HepG2 (cell line): ENCODE measurements around the gene ADAMTS13. TPM values are rescaled to one million over a fixed set of nuclear protein-coding genes. Genes with fewer than 3 reads are reported as not detected.

Source experiments
- ATAC-seq: fragments of 200-7000 bp; cut with Tn5 transposase; 3 replicates; pipeline ENCODE4 v1.9.1; 2020; ENCODE audit warnings: mild to moderate bottlenecking, moderate library complexity
- BruUV-seq: library from RNA; stranded (reverse); fragments of 400-500 nt; replicated peaks from 2 replicates; lab custom pipeline; 2021; lab: Mats Ljungman, UMichigan
- CTCF ChIA-PET: fragments of 300-600 bp; formaldehyde crosslinking; extraction: SDS; loops from one replicate; lab custom pipeline; 2021; ENCODE audit warnings: low total read pairs, inconsistent platforms, low intra/inter-chr PET ratio; lab: Yijun Ruan, JAX
- POLR2A ChIA-PET: fragments of 350-600 bp; sonication (Branson Sonifier 250); formaldehyde crosslinking; loops from one replicate; lab custom pipeline; 2020; ENCODE audit warnings: antibody characterized with exemption, inconsistent platforms; lab: Yijun Ruan, JAX
- DNase-seq: peaks from one replicate; pipeline ENCODE4 v3.0.0-alpha.2; 2015; ENCODE audit warnings: low spot score
- FAIRE-seq: peaks from 3 replicates; lab custom pipeline; 2011; peaks lifted over from hg19 to GRCh38; lab: Jason Lieb, UNC
- H2AFZ ChIP-seq: one replicate; pipeline ENCODE4 v1.6.1; 2011; ENCODE audit warnings: low read length, inconsistent platforms
- H3K27ac ChIP-seq: fragments of 300-600 bp; 3 replicates; pipeline ENCODE4 v1.8.0; 2011; ENCODE audit warnings: mixed run types, mild to moderate bottlenecking, mixed read lengths, low read length, inconsistent platforms; ENCODE audit not compliant: insufficient read depth; ENCODE audit errors: extremely low read length
- H3K27me3 ChIP-seq, 2 experiments: fragments of 200-600 bp in 1 of 2; 2 replicates in 1 of 2; 3 replicates in 1 of 2; pipeline versions ENCODE4 v1.6.0 to v1.8.0; 2011; ENCODE audit warnings: low read length in 2 of 2, mild to moderate bottlenecking in 2 of 2, moderate library complexity in 2 of 2, inconsistent platforms in 1 of 2; ENCODE audit not compliant: insufficient read depth in 2 of 2, control insufficient read depth in 1 of 2
- H3K36me3 ChIP-seq, 2 experiments: fragments of 200-600 bp in 1 of 2; replicated peaks in 1 of 2; 2 replicates in 1 of 2; 3 replicates in 1 of 2; pipeline versions ENCODE4 v1.5.1 to v1.8.0; 2011; ENCODE audit warnings: low read length in 2 of 2, inconsistent platforms in 1 of 2; ENCODE audit not compliant: insufficient read depth in 2 of 2, control insufficient read depth in 1 of 2
- H3K4me1 ChIP-seq: 2 replicates; pipeline ENCODE4 v1.5.1; 2012; ENCODE audit warnings: low read length, inconsistent platforms; ENCODE audit not compliant: insufficient read depth
- H3K4me2 ChIP-seq: 2 replicates; pipeline ENCODE4 v1.6.0; 2011; ENCODE audit warnings: low read depth, low read length, inconsistent platforms
- H3K4me3 ChIP-seq, 3 experiments: fragments of 200-600 bp in 1 of 3; sonication (generic), shearing (Covaris generic) in 1 of 3; replicated peaks in 1 of 3; 2 replicates each; pipeline ENCODE4 v1.5.1; 2011 to 2016; ENCODE audit warnings: low read length in 3 of 3, inconsistent platforms in 2 of 3, low read depth in 2 of 3, mild to moderate bottlenecking in 2 of 3, control low read depth in 1 of 3, mixed read lengths in 1 of 3; ENCODE audit not compliant: insufficient read depth in 1 of 3
- H3K79me2 ChIP-seq: one replicate; pipeline ENCODE4 v1.6.1; 2011; ENCODE audit warnings: low read length, inconsistent platforms; ENCODE audit not compliant: insufficient read depth
- H3K9ac ChIP-seq: 2 replicates; pipeline ENCODE4 v1.6.0; 2011; ENCODE audit warnings: mild to moderate bottlenecking, low read depth, low read length, inconsistent platforms; ENCODE audit not compliant: insufficient read depth
- H3K9me3 ChIP-seq: 2 replicates; pipeline ENCODE4 v1.5.1; 2012; ENCODE audit warnings: mild to moderate bottlenecking, low read length
- H4K20me1 ChIP-seq: 2 replicates; pipeline ENCODE4 v1.6.0; 2011; ENCODE audit warnings: inconsistent platforms, mild to moderate bottlenecking, low read length, moderate library complexity; ENCODE audit not compliant: insufficient read depth
- HNF4A ChIP-seq: sonication (generic); formaldehyde crosslinking; IDR thresholded peaks from 2 replicates; pipeline ENCODE4 v1.4.0; 2020; ENCODE audit warnings: missing genetic modification reagents
- KIAA2018 ChIP-seq: sonication (generic); formaldehyde crosslinking; IDR thresholded peaks from 2 replicates; pipeline ENCODE4 v1.5.0; 2020; ENCODE audit warnings: mild to moderate bottlenecking, missing genetic modification reagents, borderline replicate concordance
- LCORL ChIP-seq, 2 experiments: fragments of 450-650 bp in 1 of 2; sonication (generic) in 1 of 2; formaldehyde crosslinking in 1 of 2; IDR thresholded peaks; 2 replicates each; pipeline versions ENCODE4 v1.5.0 to v1.6.1; 2017 to 2020; ENCODE audit warnings: antibody characterized with exemption in 1 of 2, missing genetic modification reagents in 1 of 2
- NR2C2 ChIP-seq: sonication (generic); formaldehyde crosslinking; IDR thresholded peaks from 2 replicates; pipeline ENCODE4 v1.4.0; 2020; ENCODE audit warnings: missing genetic modification reagents, mild to moderate bottlenecking, moderate library complexity, borderline replicate concordance
- SIN3B ChIP-seq: fragments of 150-350 bp; IDR thresholded peaks from 2 replicates; pipeline ENCODE4 v1.6.1; 2014; ENCODE audit warnings: low read length
- U2AF1 ChIP-seq: fragments of 200-400 bp; formaldehyde crosslinking; optimal IDR thresholded peaks from 2 replicates; pipeline ENCODE3; 2017; ENCODE audit warnings: mild to moderate bottlenecking, low read depth, low read length
- ZNF883 ChIP-seq: sonication (generic); formaldehyde crosslinking; IDR thresholded peaks from 2 replicates; pipeline ENCODE4 v1.5.1; 2020; ENCODE audit warnings: mild to moderate bottlenecking, missing genetic modification reagents; ENCODE audit errors: not compliant biosample characterization
- WGBS: methylation state at CpG from one replicate; pipeline ENCODE4 v1.1.6; 2017; ENCODE audit warnings: low lambda C conversion rate; 5-methylcytosine and 5-hydroxymethylcytosine counted together
- in situ Hi-C: cut with HindIII; loops from 2 replicates; pipeline ENCODE4 v1.10.0; 2017; ENCODE audit warnings: low pct_unique_long_range_greater_than_20kb; ENCODE audit not compliant: extremely low pct_ligation_motif_present
- intact Hi-C: fragments of 100-400 bp; cut with micrococcal nuclease; formaldehyde crosslinking; loops from one replicate; pipeline ENCODE4 v1.10.0; 2022; ENCODE audit not compliant: unreplicated experiment
- polyA plus RNA-seq, 8 experiments: library from polyadenylated mRNA; depleted of rRNA in 3 of 8; stranded (reverse) in 7 of 8; unstranded in 1 of 8; fragments of >200 nt; fragmentation: Illumina TruSeq in 4 of 8; extraction: Trizol in 4 of 8; gene quantifications; 2 replicates each; pipeline versions ENCODE4 v1.2.1 to v1.2.3, GENCODE V29; 2011 to 2016; ENCODE audit warnings: low read depth in 4 of 8, missing spikeins in 1 of 8, mixed read lengths in 1 of 8; ENCODE audit not compliant: insufficient read depth in 1 of 8
- total RNA-seq, 5 experiments: library from RNA; depleted of rRNA; stranded (reverse); fragments of >200 nt; fragmentation: Illumina TruSeq; extraction: Trizol; gene quantifications; 2 replicates each; pipeline ENCODE4 v1.2.3, GENCODE V29; 2016; ENCODE audit warnings: low read depth in 1 of 5
- TF ChIP-seq, protein P1 (sequence below): sonication (generic); formaldehyde crosslinking; IDR thresholded peaks from 2 replicates; pipeline ENCODE4 v1.9.0; 2022; ENCODE audit warnings: missing genetic modification reagents, mild to moderate bottlenecking, borderline replicate concordance

ADAMTS13 gene
- total and polyA plus RNA-seq, 2 of the 13 experiments (the other 11 are each of a cell fraction or from before 2014, with no cell fraction given): 0.91 to 4.5 TPM

DNA sequence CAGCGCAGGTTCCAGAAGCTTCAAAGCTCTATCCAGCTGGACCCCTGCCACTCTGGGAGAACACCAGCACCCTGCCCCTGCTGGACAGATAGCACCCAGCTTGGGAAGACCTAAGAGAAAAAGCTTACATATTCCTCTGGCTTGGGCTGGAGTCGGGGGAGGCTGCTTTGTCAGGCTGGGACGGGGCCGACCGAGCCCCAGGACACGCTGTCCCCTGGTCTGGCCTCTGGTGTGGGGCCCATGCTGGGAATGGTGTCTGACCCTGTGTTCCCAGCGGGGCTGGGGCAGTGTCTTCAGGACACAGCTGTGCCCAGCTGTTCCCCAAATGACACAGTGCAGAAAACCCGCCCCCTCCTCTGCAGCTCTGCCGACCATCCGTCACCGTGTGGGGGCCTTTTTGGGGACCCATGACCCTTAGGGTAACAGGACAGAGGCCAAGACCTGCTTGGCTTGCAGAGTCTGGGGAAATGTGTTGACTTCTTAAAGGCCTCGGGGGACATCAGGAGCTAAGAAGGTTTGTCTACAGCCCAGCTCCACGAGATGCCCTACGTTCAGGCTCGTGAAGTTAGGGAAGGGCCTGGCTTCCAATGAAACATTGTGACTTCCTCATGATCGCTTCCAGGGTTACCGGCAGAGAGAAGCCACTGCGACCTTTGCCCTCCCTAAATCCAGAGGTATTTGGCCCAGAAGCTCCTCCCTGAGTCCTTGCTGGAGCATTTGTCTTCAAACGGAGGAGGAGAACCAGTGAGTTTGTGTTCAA lies 77.1 kb downstream of the ADAMTS13 start:
- peak; percentile 72 for FAIRE-seq
- 6% methylated on average over 11 of the region's 19 CpGs for WGBS
- Histone ChIP-seq H3K4me3 (peak overlapping the region in 1 of 3 experiments; percentile 2; a peak in 1 of 6 replicates), H3K27ac (no peak overlapping the region), H3K9ac (no peak overlapping the region), H3K79me2 (no peaks in the 10 kb centered on the region), H3K4me2 (peak overlapping the region; percentile 56), H3K4me1 (peaks cover 51% of the 10 kb centered on the region), H3K9me3 (peaks cover 11% of the 10 kb centered on the region), H4K20me1 (no peaks in the 10 kb centered on the region), H2AFZ (no peak overlapping the region), H3K36me3 (no peaks in the 10 kb centered on the region), H3K27me3 (peaks cover 1 to 19% of the 10 kb centered on the region in 2 experiments; a peak in 4 of 5 replicates)
- peak; percentile 77 for ATAC-seq
- peak; percentile 31 for DNase-seq
- CTCF ChIA-PET: no interaction called here
- POLR2A ChIA-PET: interaction anchor here (1.2 kb wide), 1 partner anchor 40 kb away, joined by 4 read pairs; the partner anchor contains the start of gene CACFD1
- in situ Hi-C loops (no loop called here), intact Hi-C loops (no loop called here)
- no TSS peak for BruUV-seq
- TF ChIP-seq HNF4A (CRISPR knock-in tag) (peak; percentile 46; the same call in 1 of the 2 replicates), LCORL (IDR thresholded peaks at IDR 0.05) (no peak), LCORL (CRISPR knock-in tag; IDR thresholded peaks at IDR 0.05) (peak; percentile 46), ZNF883 (peak; percentile 32), SIN3B (no peak), U2AF1 (no peak), NR2C2 (CRISPR knock-in tag) (peak; percentile 25; the same call in 1 of the 2 replicates), KIAA2018 (CRISPR knock-in tag) (no peak)
- TF ChIP-seq, protein P1, sequence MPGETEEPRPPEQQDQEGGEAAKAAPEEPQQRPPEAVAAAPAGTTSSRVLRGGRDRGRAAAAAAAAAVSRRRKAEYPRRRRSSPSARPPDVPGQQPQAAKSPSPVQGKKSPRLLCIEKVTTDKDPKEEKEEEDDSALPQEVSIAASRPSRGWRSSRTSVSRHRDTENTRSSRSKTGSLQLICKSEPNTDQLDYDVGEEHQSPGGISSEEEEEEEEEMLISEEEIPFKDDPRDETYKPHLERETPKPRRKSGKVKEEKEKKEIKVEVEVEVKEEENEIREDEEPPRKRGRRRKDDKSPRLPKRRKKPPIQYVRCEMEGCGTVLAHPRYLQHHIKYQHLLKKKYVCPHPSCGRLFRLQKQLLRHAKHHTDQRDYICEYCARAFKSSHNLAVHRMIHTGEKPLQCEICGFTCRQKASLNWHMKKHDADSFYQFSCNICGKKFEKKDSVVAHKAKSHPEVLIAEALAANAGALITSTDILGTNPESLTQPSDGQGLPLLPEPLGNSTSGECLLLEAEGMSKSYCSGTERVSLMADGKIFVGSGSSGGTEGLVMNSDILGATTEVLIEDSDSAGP (CRISPR knock-in tag): 0 out of 2 replicates have a peak, but pooled peaks have one; percentile 13
